Nephron (organoid): ENCODE measurements around the gene LRRN4CL.
"Not testable (repeated sequence)": the region's sequence is repeated elsewhere in the genome, so short reads cannot be mapped to it uniquely, and the experiment has no call there.

Source experiments
- H3K27ac Mint-ChIP-seq, 3 experiments: 2 replicates each; pipeline ENCODE4 v1.8.0; 2020; ENCODE audit warnings: mixed read lengths in 3 of 3, mild to moderate bottlenecking in 2 of 3, moderate library complexity in 1 of 3
- H3K27me3 Mint-ChIP-seq: 2 replicates; pipeline ENCODE4 v1.8.0; 2021; ENCODE audit warnings: low read depth, mild to moderate bottlenecking, moderate library complexity, mixed read lengths
- H3K36me3 Mint-ChIP-seq: 2 replicates; pipeline ENCODE4 v1.8.0; 2020; ENCODE audit warnings: low read depth, mixed read lengths
- H3K4me1 Mint-ChIP-seq: 2 replicates; pipeline ENCODE4 v1.8.0; 2020; ENCODE audit warnings: mixed read lengths
- H3K4me3 Mint-ChIP-seq, 3 experiments: 2 replicates each; pipeline ENCODE4 v1.8.0; 2020; ENCODE audit warnings: mild to moderate bottlenecking in 3 of 3, mixed read lengths in 3 of 3, moderate library complexity in 2 of 3
- H3K9me3 Mint-ChIP-seq: 2 replicates; pipeline ENCODE4 v1.8.0; 2020; ENCODE audit warnings: mixed read lengths
- TF ChIP-seq, protein P1 (sequence below), 3 experiments: fragments of 200-600 bp; sonication (generic); IDR thresholded peaks; one replicate each; pipeline ENCODE4 v1.5.0; 2021; ENCODE audit warnings: antibody characterized with exemption in 3 of 3; ENCODE audit not compliant: unreplicated experiment in 3 of 3

Gene LRRN4CL

GRCh38 chr11:62656796-62657429 lies 32.4 kb downstream of the LRRN4CL start:
- peaks cover 17% of the 10 kb centered on the region for H3K4me1 Mint-ChIP-seq
- H3K27me3 Mint-ChIP-seq, result no peaks in the 10 kb centered on the region
- H3K9me3 Mint-ChIP-seq, result no peaks in the 10 kb centered on the region
- H3K27ac Mint-ChIP-seq, result peak overlapping the region; percentile 76 to 81 (median 78)
- H3K36me3 Mint-ChIP-seq, result no peaks in the 10 kb centered on the region
- peak overlapping the region; percentile 13 to 65 (median 31) for H3K4me3 Mint-ChIP-seq
- TF ChIP-seq, protein P1, sequence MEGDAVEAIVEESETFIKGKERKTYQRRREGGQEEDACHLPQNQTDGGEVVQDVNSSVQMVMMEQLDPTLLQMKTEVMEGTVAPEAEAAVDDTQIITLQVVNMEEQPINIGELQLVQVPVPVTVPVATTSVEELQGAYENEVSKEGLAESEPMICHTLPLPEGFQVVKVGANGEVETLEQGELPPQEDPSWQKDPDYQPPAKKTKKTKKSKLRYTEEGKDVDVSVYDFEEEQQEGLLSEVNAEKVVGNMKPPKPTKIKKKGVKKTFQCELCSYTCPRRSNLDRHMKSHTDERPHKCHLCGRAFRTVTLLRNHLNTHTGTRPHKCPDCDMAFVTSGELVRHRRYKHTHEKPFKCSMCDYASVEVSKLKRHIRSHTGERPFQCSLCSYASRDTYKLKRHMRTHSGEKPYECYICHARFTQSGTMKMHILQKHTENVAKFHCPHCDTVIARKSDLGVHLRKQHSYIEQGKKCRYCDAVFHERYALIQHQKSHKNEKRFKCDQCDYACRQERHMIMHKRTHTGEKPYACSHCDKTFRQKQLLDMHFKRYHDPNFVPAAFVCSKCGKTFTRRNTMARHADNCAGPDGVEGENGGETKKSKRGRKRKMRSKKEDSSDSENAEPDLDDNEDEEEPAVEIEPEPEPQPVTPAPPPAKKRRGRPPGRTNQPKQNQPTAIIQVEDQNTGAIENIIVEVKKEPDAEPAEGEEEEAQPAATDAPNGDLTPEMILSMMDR (IDR thresholded peaks at IDR 0.05; ENCODE audit: unreplicated experiment in 3 of 3), result no peak

- Mint-ChIP-seq H3K27ac (peak overlapping the region; percentile 58 to 78 (median 59)), H3K27me3 (no peaks in the 10 kb centered on the region), H3K9me3 (no peaks in the 10 kb centered on the region), H3K36me3 (peaks cover 4% of the 10 kb centered on the region), H3K4me1 (peaks cover 17% of the 10 kb centered on the region), H3K4me3 (peak overlapping the region; percentile 54 to 69 (median 59))
- TF ChIP-seq, protein P1 (IDR thresholded peaks at IDR 0.05; ENCODE audit: unreplicated experiment in 3 of 3), result no peak
Measured at GRCh38 chr11:62654297-62654696, 35.0 kb downstream of the LRRN4CL start.

DNA sequence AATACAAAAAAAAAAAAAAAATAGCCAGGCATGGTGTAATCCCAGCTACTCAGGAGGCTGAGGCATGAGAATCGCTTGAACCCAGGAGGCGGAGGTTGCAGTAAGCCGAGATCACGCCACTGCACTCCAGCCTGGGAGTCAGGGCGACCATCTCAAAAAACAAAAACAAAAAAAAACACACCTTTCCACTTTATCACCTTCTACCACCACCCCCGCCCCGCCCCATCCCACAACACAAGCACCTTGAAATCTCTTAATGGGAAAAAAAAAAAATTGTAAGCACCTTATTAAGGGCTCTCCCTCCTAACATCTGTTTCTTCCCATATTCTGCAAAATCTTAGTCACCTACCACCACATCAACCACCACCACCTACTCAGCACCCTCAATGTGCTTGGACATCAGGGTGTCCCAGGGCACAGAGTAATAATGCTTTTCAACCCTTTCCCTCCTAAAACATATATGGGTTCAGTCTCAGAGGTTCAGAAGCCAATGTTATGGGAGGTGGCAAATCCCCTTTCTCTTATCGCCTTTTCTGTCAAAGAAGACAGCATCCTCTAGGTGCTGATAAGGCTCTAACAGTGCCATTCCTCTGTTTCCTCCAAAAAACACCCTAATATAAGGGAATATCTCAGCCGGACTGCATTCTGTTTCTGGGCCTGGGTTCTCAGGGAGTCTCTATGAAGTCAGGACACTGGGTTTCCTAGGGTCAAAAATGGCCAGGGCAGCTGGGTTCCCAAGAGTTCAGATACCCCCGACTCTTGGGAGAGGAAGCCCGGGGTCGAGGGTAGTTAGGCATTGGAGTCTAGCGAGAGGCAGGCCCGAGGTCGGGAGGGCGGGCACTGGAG lies 36.9 kb downstream of the LRRN4CL start:
- no peaks in the 10 kb centered on the region for H3K27me3 Mint-ChIP-seq
- H3K4me1 Mint-ChIP-seq, result peaks cover 17% of the 10 kb centered on the region
- H3K27ac Mint-ChIP-seq, result peak overlapping the region; percentile 98 to 99 (median 98)
- peaks cover 4% of the 10 kb centered on the region for H3K36me3 Mint-ChIP-seq
- H3K4me3 Mint-ChIP-seq, result peak overlapping the region; percentile 93 to 94 (median 94)
- no peaks in the 10 kb centered on the region for H3K9me3 Mint-ChIP-seq
- TF ChIP-seq, protein P1 (IDR thresholded peaks at IDR 0.05; ENCODE audit: unreplicated experiment in 3 of 3), result no peak

- H3K4me3 Mint-ChIP-seq, H3K27me3 Mint-ChIP-seq, H3K36me3 Mint-ChIP-seq, H3K27ac Mint-ChIP-seq, H3K9me3 Mint-ChIP-seq: not testable (repeated sequence)
- H3K4me1 Mint-ChIP-seq, result peaks cover 22% of the 10 kb centered on the region
Measured at GRCh38 chr11:62650283-62650682, 39.0 kb downstream of the LRRN4CL start.

- Mint-ChIP-seq H3K27me3 (no peaks in the 10 kb centered on the region), H3K4me1 (peaks cover 27% of the 10 kb centered on the region), H3K27ac (no peak overlapping the region), H3K36me3 (peaks cover 7% of the 10 kb centered on the region), H3K4me3 (peak overlapping the region in 1 of 3 experiments; percentile 58), H3K9me3 (no peaks in the 10 kb centered on the region)
- TF ChIP-seq, protein P1 (IDR thresholded peaks at IDR 0.05; ENCODE audit: unreplicated experiment in 3 of 3), result no peak
Measured at GRCh38 chr11:62649486-62649885, 39.8 kb downstream of the LRRN4CL start.

- Mint-ChIP-seq H3K4me3 (peak overlapping the region in 2 of 3 experiments; percentile 9 to 24), H3K27me3 (no peaks in the 10 kb centered on the region), H3K27ac (no peak overlapping the region), H3K4me1 (peaks cover 27% of the 10 kb centered on the region), H3K36me3 (peaks cover 11% of the 10 kb centered on the region), H3K9me3 (no peaks in the 10 kb centered on the region)
- TF ChIP-seq, protein P1 (IDR thresholded peaks at IDR 0.05; ENCODE audit: unreplicated experiment in 3 of 3), result no peak
Measured at GRCh38 chr11:62648967-62649364, 40.4 kb downstream of the LRRN4CL start.
